Astrocyte (in vitro differentiated cells and primary cell): ENCODE measurements around the gene ALX4.

Source experiments
- CTCF ChIP-seq: IDR thresholded peaks from 2 replicates; pipeline ENCODE4 v1.5.1; 2011; ENCODE audit warnings: low read depth, mild to moderate bottlenecking, inconsistent platforms, low read length, moderate library complexity; ENCODE audit not compliant: insufficient read depth
- EZH2 ChIP-seq: IDR thresholded peaks from 2 replicates; pipeline ENCODE4 v1.6.1; 2012; ENCODE audit warnings: mild to moderate bottlenecking, low read length, inconsistent platforms; ENCODE audit not compliant: insufficient read depth

- TF ChIP-seq CTCF (no peak), EZH2 (no peak)
These were observed 89.8 kb downstream of the ALX4 start for GRCh38 chr11:44219830-44220796.
